Measurements from ENCODE around the gene MCF2L. TPM values are rescaled to one million over a fixed set of nuclear protein-coding genes. Genes with fewer than 3 reads are reported as not detected.
A peak's percentile ranks its signal among the peaks of the same experiment; 100 is the strongest.
"Not testable (repeated sequence)": the region's sequence is repeated elsewhere in the genome, so short reads cannot be mapped to it uniquely, and the experiment has no call there.

MCF2L gene
- total and polyA plus RNA-seq, 4 donors: 46.3 to 136 (median 92.0) TPM

GRCh38 chr13:113105921-113106452 is 137.0 kb downstream of the MCF2L start:
- DNase-seq (ENCODE audit: low read depth in 4 of 6, low spot score in 6 of 6): no peak
- H3K4me3 ChIP-seq (ENCODE audit: low read depth, low read length): no peak overlapping the region
- H3K36me3 ChIP-seq (ENCODE audit: control insufficient read depth, insufficient read depth, low read length): no peaks in the 10 kb centered on the region
- H3K27ac ChIP-seq (ENCODE audit: low read depth, low read length): no peak overlapping the region
- H3K4me1 ChIP-seq (ENCODE audit: control insufficient read depth, insufficient read depth, low read length): peaks cover 17% of the 10 kb centered on the region
- no peaks in the 10 kb centered on the region for H3K9me3 ChIP-seq (ENCODE audit: control insufficient read depth, insufficient read depth, low read length)
- WGBS (ENCODE audit: insufficient coverage): 47% methylated on average over 7 of the region's 16 CpGs
- H3K27me3 ChIP-seq (ENCODE audit: control insufficient read depth, insufficient read depth, low read length): peaks cover 16% of the 10 kb centered on the region

GRCh38 chr13:113106711-113107351 is 137.8 kb downstream of the MCF2L start:
- H3K36me3 ChIP-seq (ENCODE audit: control insufficient read depth, insufficient read depth, low read length): no peaks in the 10 kb centered on the region
- H3K4me3 ChIP-seq (ENCODE audit: low read depth, low read length): no peak overlapping the region
- H3K9me3 ChIP-seq (ENCODE audit: control insufficient read depth, insufficient read depth, low read length): no peaks in the 10 kb centered on the region
- no peak for DNase-seq (ENCODE audit: low read depth in 4 of 6, low spot score in 6 of 6)
- H3K27me3 ChIP-seq (ENCODE audit: control insufficient read depth, insufficient read depth, low read length): peaks cover 18% of the 10 kb centered on the region
- H3K4me1 ChIP-seq (ENCODE audit: control insufficient read depth, insufficient read depth, low read length): peaks cover 18% of the 10 kb centered on the region
- H3K27ac ChIP-seq (ENCODE audit: low read depth, low read length): no peak overlapping the region
- 83% methylated on average over 12 of the region's 25 CpGs for WGBS (ENCODE audit: insufficient coverage)

GRCh38 chr13:113108521-113108920 is 139.5 kb downstream of the MCF2L start:
- DNase-seq (ENCODE audit: low read depth in 4 of 6, low spot score in 6 of 6); H3K27ac ChIP-seq (ENCODE audit: low read depth, low read length); H3K36me3 ChIP-seq (ENCODE audit: control insufficient read depth, insufficient read depth, low read length); H3K4me3 ChIP-seq (ENCODE audit: low read depth, low read length); H3K9me3 ChIP-seq (ENCODE audit: control insufficient read depth, insufficient read depth, low read length): not testable (repeated sequence)
- Histone ChIP-seq H3K4me1 (ENCODE audit: control insufficient read depth, insufficient read depth, low read length) (peaks cover 18% of the 10 kb centered on the region), H3K27me3 (ENCODE audit: control insufficient read depth, insufficient read depth, low read length) (peaks cover 18% of the 10 kb centered on the region)
- WGBS (ENCODE audit: insufficient coverage): 100% methylated on average over 6 of the region's 27 CpGs

- Histone ChIP-seq H3K4me3 (ENCODE audit: low read depth, low read length) (no peak overlapping the region), H3K9me3 (ENCODE audit: control insufficient read depth, insufficient read depth, low read length) (no peaks in the 10 kb centered on the region), H3K27me3 (ENCODE audit: control insufficient read depth, insufficient read depth, low read length) (peaks cover 18% of the 10 kb centered on the region), H3K27ac (ENCODE audit: low read depth, low read length) (no peak overlapping the region), H3K36me3 (ENCODE audit: control insufficient read depth, insufficient read depth, low read length) (no peaks in the 10 kb centered on the region), H3K4me1 (ENCODE audit: control insufficient read depth, insufficient read depth, low read length) (peaks cover 18% of the 10 kb centered on the region)
- no peak for DNase-seq (ENCODE audit: low read depth in 4 of 6, low spot score in 6 of 6)
- 21% methylated on average over 68 of the region's 73 CpGs for WGBS (ENCODE audit: insufficient coverage)
Measured at GRCh38 chr13:113109151-113110047, 140.4 kb downstream of the MCF2L start.

- Histone ChIP-seq H3K27me3 (ENCODE audit: control insufficient read depth, insufficient read depth, low read length) (peaks cover 18% of the 10 kb centered on the region), H3K4me1 (ENCODE audit: control insufficient read depth, insufficient read depth, low read length) (peaks cover 18% of the 10 kb centered on the region), H3K4me3 (ENCODE audit: low read depth, low read length) (peak overlapping the region; percentile 12), H3K36me3 (ENCODE audit: control insufficient read depth, insufficient read depth, low read length) (no peaks in the 10 kb centered on the region), H3K9me3 (ENCODE audit: control insufficient read depth, insufficient read depth, low read length) (no peaks in the 10 kb centered on the region), H3K27ac (ENCODE audit: low read depth, low read length) (no peak overlapping the region)
- WGBS (ENCODE audit: insufficient coverage): under 1% methylated on average over 99 of the region's 99 CpGs
- peak in 2 of 6 donors; percentile 46 to 59 for DNase-seq (ENCODE audit: low read depth in 4 of 6, low spot score in 6 of 6)
Measured at GRCh38 chr13:113110048-113110851, 141.2 kb downstream of the MCF2L start.

GRCh38 chr13:113110852-113111315 is 141.9 kb downstream of the MCF2L start:
- WGBS (ENCODE audit: insufficient coverage): 15% methylated on average over 46 of the region's 49 CpGs
- Histone ChIP-seq H3K27ac (ENCODE audit: low read depth, low read length) (no peak overlapping the region), H3K9me3 (ENCODE audit: control insufficient read depth, insufficient read depth, low read length) (no peaks in the 10 kb centered on the region), H3K27me3 (ENCODE audit: control insufficient read depth, insufficient read depth, low read length) (peaks cover 18% of the 10 kb centered on the region), H3K36me3 (ENCODE audit: control insufficient read depth, insufficient read depth, low read length) (no peaks in the 10 kb centered on the region), H3K4me1 (ENCODE audit: control insufficient read depth, insufficient read depth, low read length) (peaks cover 18% of the 10 kb centered on the region), H3K4me3 (ENCODE audit: low read depth, low read length) (peak overlapping the region; percentile 12)
- DNase-seq (ENCODE audit: low read depth in 4 of 6, low spot score in 6 of 6): no peak

- 84% methylated on average over 5 of the region's 5 CpGs for WGBS (ENCODE audit: insufficient coverage)
- not testable (repeated sequence) for DNase-seq (ENCODE audit: low read depth in 4 of 6, low spot score in 6 of 6); H3K4me3 ChIP-seq (ENCODE audit: low read depth, low read length); H3K9me3 ChIP-seq (ENCODE audit: control insufficient read depth, insufficient read depth, low read length); H3K36me3 ChIP-seq (ENCODE audit: control insufficient read depth, insufficient read depth, low read length); H3K27ac ChIP-seq (ENCODE audit: low read depth, low read length)
- peaks cover 18% of the 10 kb centered on the region for H3K27me3 ChIP-seq (ENCODE audit: control insufficient read depth, insufficient read depth, low read length)
- H3K4me1 ChIP-seq (ENCODE audit: control insufficient read depth, insufficient read depth, low read length): peaks cover 18% of the 10 kb centered on the region
Measured at GRCh38 chr13:113111821-113112220, 142.8 kb downstream of the MCF2L start.

- H3K9me3 ChIP-seq (ENCODE audit: control insufficient read depth, insufficient read depth, low read length); H3K4me3 ChIP-seq (ENCODE audit: low read depth, low read length); H3K27ac ChIP-seq (ENCODE audit: low read depth, low read length); H3K36me3 ChIP-seq (ENCODE audit: control insufficient read depth, insufficient read depth, low read length); DNase-seq (ENCODE audit: low read depth in 4 of 6, low spot score in 6 of 6): not testable (repeated sequence)
- H3K4me1 ChIP-seq (ENCODE audit: control insufficient read depth, insufficient read depth, low read length): peaks cover 18% of the 10 kb centered on the region
- 53% methylated on average over 1 of the region's 1 CpG for WGBS (ENCODE audit: insufficient coverage)
- peaks cover 18% of the 10 kb centered on the region for H3K27me3 ChIP-seq (ENCODE audit: control insufficient read depth, insufficient read depth, low read length)
Measured at GRCh38 chr13:113112475-113112874, 143.5 kb downstream of the MCF2L start.
